Measurements from ENCODE around the gene MALSU1.
"Not testable (repeated sequence)": the region's sequence is repeated elsewhere in the genome, so short reads cannot be mapped to it uniquely, and the experiment has no call there.

Gene MALSU1

DNA sequence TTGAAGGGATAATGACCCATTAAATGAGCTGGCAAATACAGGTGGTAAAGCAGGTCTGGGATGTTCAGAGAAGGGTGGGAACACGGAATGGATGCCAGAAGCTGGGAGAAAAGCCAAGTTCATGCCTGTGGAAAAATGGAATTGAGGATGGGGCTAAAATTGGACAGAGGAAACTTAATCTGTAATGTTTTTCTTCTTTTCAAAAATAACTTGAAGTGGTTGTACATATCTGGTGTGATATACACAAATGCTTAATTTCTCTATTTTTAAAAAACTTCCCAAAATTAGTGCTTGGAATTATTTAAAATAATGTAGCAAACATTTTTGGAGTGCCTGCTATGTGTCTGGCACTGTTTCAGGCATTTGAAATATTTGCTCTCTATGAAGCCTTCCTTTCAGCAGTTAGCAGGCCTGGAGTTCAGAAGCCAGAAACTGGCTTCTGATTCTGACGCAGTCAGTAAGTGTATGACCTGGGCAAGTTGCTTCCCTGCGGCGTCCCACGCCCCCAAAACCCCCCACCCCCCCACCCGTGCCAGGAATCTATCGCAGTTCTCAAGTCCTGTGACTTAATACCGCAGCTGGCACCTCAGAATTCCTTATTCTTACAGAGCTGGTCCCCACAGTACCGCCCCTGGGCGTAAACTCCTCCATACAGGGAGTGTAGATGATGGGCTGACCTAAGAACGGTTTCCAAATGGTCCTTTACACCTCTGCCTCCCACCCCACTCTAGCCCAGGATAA is 828 bp upstream of the MALSU1 start:
- H2AFZ ChIP-seq (ENCODE audit: low read depth) = peak overlapping the region; percentile 89
- no peak overlapping the region for H3K9ac ChIP-seq
- peaks cover 15% of the 10 kb centered on the region for H3K4me1 ChIP-seq (ENCODE audit: low read depth, poor library complexity, severe bottlenecking)
- peak overlapping the region; percentile 57 for H3K27ac ChIP-seq
- TF ChIP-seq, protein P1, sequence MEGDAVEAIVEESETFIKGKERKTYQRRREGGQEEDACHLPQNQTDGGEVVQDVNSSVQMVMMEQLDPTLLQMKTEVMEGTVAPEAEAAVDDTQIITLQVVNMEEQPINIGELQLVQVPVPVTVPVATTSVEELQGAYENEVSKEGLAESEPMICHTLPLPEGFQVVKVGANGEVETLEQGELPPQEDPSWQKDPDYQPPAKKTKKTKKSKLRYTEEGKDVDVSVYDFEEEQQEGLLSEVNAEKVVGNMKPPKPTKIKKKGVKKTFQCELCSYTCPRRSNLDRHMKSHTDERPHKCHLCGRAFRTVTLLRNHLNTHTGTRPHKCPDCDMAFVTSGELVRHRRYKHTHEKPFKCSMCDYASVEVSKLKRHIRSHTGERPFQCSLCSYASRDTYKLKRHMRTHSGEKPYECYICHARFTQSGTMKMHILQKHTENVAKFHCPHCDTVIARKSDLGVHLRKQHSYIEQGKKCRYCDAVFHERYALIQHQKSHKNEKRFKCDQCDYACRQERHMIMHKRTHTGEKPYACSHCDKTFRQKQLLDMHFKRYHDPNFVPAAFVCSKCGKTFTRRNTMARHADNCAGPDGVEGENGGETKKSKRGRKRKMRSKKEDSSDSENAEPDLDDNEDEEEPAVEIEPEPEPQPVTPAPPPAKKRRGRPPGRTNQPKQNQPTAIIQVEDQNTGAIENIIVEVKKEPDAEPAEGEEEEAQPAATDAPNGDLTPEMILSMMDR (conservative IDR thresholded peaks at IDR 0.05; ENCODE audit: low read depth, low read length) = no peak
- H3K4me2 ChIP-seq = peak overlapping the region; percentile 93
- no peak overlapping the region for H3K4me3 ChIP-seq (IDR thresholded peaks at IDR 0.05; ENCODE audit: insufficient read depth, low read depth, low read length)
- H3K36me3 ChIP-seq (ENCODE audit: insufficient read depth) = no peaks in the 10 kb centered on the region
- no peaks in the 10 kb centered on the region for H3K27me3 ChIP-seq (ENCODE audit: insufficient read depth, low read depth)
- peaks cover 40% of the 10 kb centered on the region for H3K79me2 ChIP-seq (ENCODE audit: insufficient read depth, low read depth)
- H4K20me1 ChIP-seq (ENCODE audit: insufficient read depth) = no peaks in the 10 kb centered on the region

DNA sequence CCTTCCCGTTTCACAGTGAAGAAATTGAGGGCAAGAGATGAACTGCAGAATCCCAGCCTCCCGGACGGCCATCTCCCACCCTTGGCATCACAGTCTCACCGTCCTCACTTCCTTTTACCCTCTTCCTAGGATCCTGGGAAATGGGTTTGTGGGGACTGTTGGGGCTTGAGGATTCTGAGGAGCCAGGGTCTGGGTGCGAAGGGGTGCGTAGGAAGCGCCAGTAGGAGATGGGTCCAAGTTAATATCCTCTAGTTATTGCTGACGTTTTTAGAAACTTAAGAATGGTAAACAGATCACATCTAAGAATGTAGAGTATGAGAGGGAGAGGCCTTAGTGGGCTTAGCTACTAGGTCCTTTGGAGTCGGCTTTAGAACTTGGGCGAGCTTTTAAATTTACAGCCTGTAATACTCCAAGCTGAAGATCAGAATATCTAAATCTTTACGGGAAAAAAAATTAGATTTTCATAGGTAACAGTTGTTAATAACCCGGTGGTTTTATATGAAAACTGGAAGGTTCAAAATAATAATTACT is 696 bp downstream of the MALSU1 start:
- peaks cover 53% of the 10 kb centered on the region for H3K79me2 ChIP-seq (ENCODE audit: insufficient read depth, low read depth)
- TF ChIP-seq, protein P1 (conservative IDR thresholded peaks at IDR 0.05; ENCODE audit: low read depth, low read length) = no peak
- peak overlapping the region; percentile 93 for H3K4me2 ChIP-seq
- peak overlapping the region; percentile 89 for H2AFZ ChIP-seq (ENCODE audit: low read depth)
- peaks cover 15% of the 10 kb centered on the region for H3K4me1 ChIP-seq (ENCODE audit: low read depth, poor library complexity, severe bottlenecking)
- H4K20me1 ChIP-seq (ENCODE audit: insufficient read depth) = no peaks in the 10 kb centered on the region
- peak overlapping the region; percentile 78 for H3K9ac ChIP-seq
- peak overlapping the region; percentile 57 for H3K27ac ChIP-seq
- no peaks in the 10 kb centered on the region for H3K36me3 ChIP-seq (ENCODE audit: insufficient read depth)
- peak overlapping the region; percentile 16 for H3K4me3 ChIP-seq (IDR thresholded peaks at IDR 0.05; ENCODE audit: insufficient read depth, low read depth, low read length)
- H3K27me3 ChIP-seq (ENCODE audit: insufficient read depth, low read depth) = no peaks in the 10 kb centered on the region

DNA sequence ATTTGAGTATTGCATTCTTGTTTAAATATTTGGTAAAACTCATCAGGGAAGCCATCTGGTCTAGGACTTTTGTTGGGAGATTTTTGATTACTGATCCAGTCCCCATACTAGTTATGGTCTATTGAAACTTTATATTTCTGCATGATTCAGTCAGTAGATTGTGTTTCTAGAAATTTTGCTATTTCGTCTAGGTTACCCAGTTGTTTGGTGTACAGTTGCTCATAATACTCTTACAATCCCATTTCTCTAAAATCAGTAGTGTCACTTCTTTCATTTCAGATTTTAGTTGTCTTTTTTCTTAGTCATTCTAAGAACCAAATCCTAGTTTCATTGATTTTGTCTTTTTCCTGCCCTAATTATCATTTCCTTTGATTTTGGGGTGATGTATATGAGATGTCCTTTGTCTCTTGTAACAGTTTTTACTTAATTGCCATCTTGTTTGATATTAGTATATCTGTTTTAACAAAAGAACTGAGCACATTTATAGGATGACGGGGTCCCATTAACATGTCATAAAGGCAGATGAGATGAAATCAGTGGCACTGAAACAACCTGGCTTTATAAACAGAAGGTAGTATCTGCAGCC is 7.9 kb downstream of the MALSU1 start:
- Histone ChIP-seq H3K27me3 (ENCODE audit: insufficient read depth, low read depth) (no peaks in the 10 kb centered on the region), H3K4me2 (no peak overlapping the region), H3K79me2 (ENCODE audit: insufficient read depth, low read depth) (peaks cover 64% of the 10 kb centered on the region), H2AFZ (ENCODE audit: low read depth) (no peak overlapping the region), H4K20me1 (ENCODE audit: insufficient read depth) (peaks cover 4% of the 10 kb centered on the region; the same call in 1 of the 2 replicates), H3K27ac (no peak overlapping the region), H3K4me1 (ENCODE audit: low read depth, poor library complexity, severe bottlenecking) (no peaks in the 10 kb centered on the region), H3K36me3 (ENCODE audit: insufficient read depth) (peaks cover 13% of the 10 kb centered on the region; the same call in 1 of the 2 replicates), H3K4me3 (IDR thresholded peaks at IDR 0.05; ENCODE audit: insufficient read depth, low read depth, low read length) (no peak overlapping the region), H3K9ac (no peak overlapping the region)
- TF ChIP-seq, protein P1 (conservative IDR thresholded peaks at IDR 0.05; ENCODE audit: low read depth, low read length) = no peak

DNA sequence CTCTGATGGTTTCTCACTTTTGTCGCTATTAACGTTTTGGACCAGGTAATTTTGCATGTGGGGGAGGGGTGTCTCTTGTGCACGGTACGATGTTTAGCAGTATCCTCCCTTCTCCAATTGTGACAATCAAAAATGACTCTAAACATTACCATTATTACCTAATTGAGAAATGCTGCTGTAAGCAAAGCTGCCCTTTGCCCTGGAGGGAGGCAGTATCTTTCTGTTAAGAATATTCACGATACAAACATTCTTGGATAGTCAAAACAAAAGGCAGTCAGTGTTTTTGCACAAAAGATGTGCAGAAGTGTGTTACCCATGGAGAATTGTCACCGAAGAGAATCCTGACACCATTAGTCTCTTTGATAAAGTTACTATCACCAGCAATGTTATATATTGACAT is 9.6 kb downstream of the MALSU1 start:
- no peak overlapping the region for H3K9ac ChIP-seq
- TF ChIP-seq, protein P1 (conservative IDR thresholded peaks at IDR 0.05; ENCODE audit: low read depth, low read length) = no peak
- H3K79me2 ChIP-seq (ENCODE audit: insufficient read depth, low read depth) = peaks cover 49% of the 10 kb centered on the region
- H3K27ac ChIP-seq = no peak overlapping the region
- H3K4me3 ChIP-seq (IDR thresholded peaks at IDR 0.05; ENCODE audit: insufficient read depth, low read depth, low read length) = no peak overlapping the region
- no peaks in the 10 kb centered on the region for H3K27me3 ChIP-seq (ENCODE audit: insufficient read depth, low read depth)
- peaks cover 13% of the 10 kb centered on the region; the same call in 1 of the 2 replicates for H3K36me3 ChIP-seq (ENCODE audit: insufficient read depth)
- H3K4me1 ChIP-seq (ENCODE audit: low read depth, poor library complexity, severe bottlenecking) = no peaks in the 10 kb centered on the region
- H4K20me1 ChIP-seq (ENCODE audit: insufficient read depth) = peaks cover 4% of the 10 kb centered on the region; the same call in 1 of the 2 replicates
- no peak overlapping the region for H2AFZ ChIP-seq (ENCODE audit: low read depth)
- no peak overlapping the region for H3K4me2 ChIP-seq

GRCh38 chr7:23312141-23312540 is 13.0 kb downstream of the MALSU1 start:
- not testable (repeated sequence) for H3K4me2 ChIP-seq; H3K27me3 ChIP-seq (ENCODE audit: insufficient read depth, low read depth); H4K20me1 ChIP-seq (ENCODE audit: insufficient read depth); H3K4me3 ChIP-seq (IDR thresholded peaks at IDR 0.05; ENCODE audit: insufficient read depth, low read depth, low read length); H2AFZ ChIP-seq (ENCODE audit: low read depth); H3K9ac ChIP-seq; H3K27ac ChIP-seq
- peaks cover 17% of the 10 kb centered on the region for H3K79me2 ChIP-seq (ENCODE audit: insufficient read depth, low read depth)
- peaks cover 20% of the 10 kb centered on the region; the same call in 1 of the 2 replicates for H3K36me3 ChIP-seq (ENCODE audit: insufficient read depth)
- H3K4me1 ChIP-seq (ENCODE audit: low read depth, poor library complexity, severe bottlenecking) = peaks cover 29% of the 10 kb centered on the region
